ENCODE data around the gene NAA50.

DNA sequence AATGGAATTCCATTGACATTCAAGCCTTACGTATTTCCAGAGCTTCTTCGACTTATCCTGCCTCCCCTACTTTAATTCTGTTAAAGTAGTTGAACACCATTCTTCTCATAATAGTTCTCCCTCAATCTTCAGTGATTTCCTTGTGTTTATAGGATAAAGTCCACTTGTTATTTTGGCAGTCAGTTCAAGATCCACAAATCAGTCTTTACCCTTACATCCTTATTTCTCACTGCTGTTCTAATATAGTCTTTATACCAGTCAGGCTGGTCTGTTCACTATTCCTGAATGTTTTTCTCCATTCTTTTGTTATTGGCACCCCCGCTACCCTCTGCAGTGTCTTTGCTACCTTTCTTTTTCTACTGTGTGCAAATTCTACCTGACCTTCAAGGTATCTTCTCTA, 30.5 kb upstream of the NAA50 start:
- TF ChIP-seq ZNF660 (tag by site-specific recombination; IDR thresholded peaks at IDR 0.05): no peak
- no peak for TF ChIP-seq ZIC2 (tag by site-specific recombination; IDR thresholded peaks at IDR 0.05)
- TF ChIP-seq, protein P1, sequence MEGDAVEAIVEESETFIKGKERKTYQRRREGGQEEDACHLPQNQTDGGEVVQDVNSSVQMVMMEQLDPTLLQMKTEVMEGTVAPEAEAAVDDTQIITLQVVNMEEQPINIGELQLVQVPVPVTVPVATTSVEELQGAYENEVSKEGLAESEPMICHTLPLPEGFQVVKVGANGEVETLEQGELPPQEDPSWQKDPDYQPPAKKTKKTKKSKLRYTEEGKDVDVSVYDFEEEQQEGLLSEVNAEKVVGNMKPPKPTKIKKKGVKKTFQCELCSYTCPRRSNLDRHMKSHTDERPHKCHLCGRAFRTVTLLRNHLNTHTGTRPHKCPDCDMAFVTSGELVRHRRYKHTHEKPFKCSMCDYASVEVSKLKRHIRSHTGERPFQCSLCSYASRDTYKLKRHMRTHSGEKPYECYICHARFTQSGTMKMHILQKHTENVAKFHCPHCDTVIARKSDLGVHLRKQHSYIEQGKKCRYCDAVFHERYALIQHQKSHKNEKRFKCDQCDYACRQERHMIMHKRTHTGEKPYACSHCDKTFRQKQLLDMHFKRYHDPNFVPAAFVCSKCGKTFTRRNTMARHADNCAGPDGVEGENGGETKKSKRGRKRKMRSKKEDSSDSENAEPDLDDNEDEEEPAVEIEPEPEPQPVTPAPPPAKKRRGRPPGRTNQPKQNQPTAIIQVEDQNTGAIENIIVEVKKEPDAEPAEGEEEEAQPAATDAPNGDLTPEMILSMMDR (tag by site-specific recombination; IDR thresholded peaks at IDR 0.05): no peak
- no peak for TF ChIP-seq ZBTB7A (tag by site-specific recombination; IDR thresholded peaks at IDR 0.05; ENCODE audit: low read depth)
- no peak for TF ChIP-seq ZBTB20 (tag by site-specific recombination; IDR thresholded peaks at IDR 0.05)
- no peak for TF ChIP-seq ZNF23 (tag by site-specific recombination; IDR thresholded peaks at IDR 0.05; ENCODE audit: borderline replicate concordance)
- TF ChIP-seq ZNF561 (tag by site-specific recombination; IDR thresholded peaks at IDR 0.05; ENCODE audit: borderline replicate concordance): no peak
- no peak for TF ChIP-seq RBAK (tag by site-specific recombination; IDR thresholded peaks at IDR 0.05)
- TF ChIP-seq ZSCAN30 (tag by site-specific recombination; IDR thresholded peaks at IDR 0.05): no peak
- TF ChIP-seq ZNF114 (tag by site-specific recombination; IDR thresholded peaks at IDR 0.05): no peak
- no peak for TF ChIP-seq ZNF221 (tag by site-specific recombination; IDR thresholded peaks at IDR 0.05; ENCODE audit: borderline replicate concordance)
